Thyroid gland (tissue), 4 donors: ENCODE results near the gene CLEC19A. TPM values are rescaled to one million over a fixed set of nuclear protein-coding genes. Genes with fewer than 3 reads are reported as not detected.

ENCODE experiments used
- DNase-seq, 2 donors: peaks; one replicate each; pipeline ENCODE4 v3.0.0-alpha.2; 2019
- H3K27ac ChIP-seq, 3 donors: fragments of 200-600 bp; sonication (generic); 1 replicate in 2 of 3; 2 replicates in 1 of 3; pipeline ENCODE4 v1.5.1; 2016 to 2019; ENCODE audit warnings: mild to moderate bottlenecking in 1 of 3, moderate library complexity in 1 of 3
- H3K27me3 ChIP-seq: fragments of 200-600 bp; sonication (generic); one replicate; pipeline ENCODE4 v1.5.1; 2019
- H3K36me3 ChIP-seq, 2 donors: fragments of 200-600 bp; sonication (generic); one replicate each; pipeline ENCODE4 v1.5.1; 2016 to 2019
- H3K4me1 ChIP-seq, 2 donors: fragments of 200-600 bp; sonication (generic); one replicate each; pipeline ENCODE4 v1.5.1; 2017 to 2019
- H3K4me3 ChIP-seq, 3 donors: fragments of 200-600 bp; sonication (generic); replicated peaks in 1 of 3; 1 replicate in 2 of 3; 2 replicates in 1 of 3; pipeline ENCODE4 v1.5.1; 2016; ENCODE audit warnings: mild to moderate bottlenecking in 1 of 3
- H3K9me3 ChIP-seq: fragments of 200-600 bp; sonication (generic); one replicate; pipeline ENCODE4 v1.5.1; 2017
- CTCF ChIP-seq, 6 experiments: fragments of 200-600 bp in 3 of 6; fragments of 450-650 bp in 3 of 6; sonication (generic) in 3 of 6; IDR thresholded peaks; one replicate each; pipeline ENCODE4 v1.5.1; 2016 to 2019; ENCODE audit warnings: antibody characterized with exemption in 6 of 6, mild to moderate bottlenecking in 2 of 6, inconsistent platforms in 1 of 6, moderate library complexity in 1 of 6
- POLR2A ChIP-seq, 2 donors: fragments of 450-650 bp; IDR thresholded peaks; one replicate each; pipeline ENCODE4 v1.6.1; 2017; ENCODE audit warnings: antibody characterized with exemption in 2 of 2, mild to moderate bottlenecking in 2 of 2, moderate library complexity in 1 of 2
- WGBS, 2 donors: methylation state at CpG; one replicate each; pipeline ENCODE4 v1.1.5; 2017; 5-methylcytosine and 5-hydroxymethylcytosine counted together
- intact Hi-C: fragments of 100-400 bp; cut with DNase I; formaldehyde crosslinking; loops from one replicate; pipeline ENCODE4 v1.15.1; 2023
- total RNA-seq, 4 donors: library from RNA; depleted of rRNA; stranded (reverse); fragments of >200 nt; gene quantifications; one replicate each; pipeline ENCODE4 v1.2.3, GENCODE V29; 2016

The CLEC19A gene
- total RNA-seq, 4 donors from 2014 or later = not detected

- H3K36me3 ChIP-seq = no peaks in the 10 kb centered on the region
- DNase-seq = no peak
- H3K27me3 ChIP-seq = no peaks in the 10 kb centered on the region
- no peaks in the 10 kb centered on the region for H3K9me3 ChIP-seq
- TF ChIP-seq CTCF (IDR thresholded peaks at IDR 0.05) (no peak), POLR2A (IDR thresholded peaks at IDR 0.05) (no peak)
- no peak overlapping the region for H3K4me3 ChIP-seq
- WGBS, 2 donors = 93 to 95% methylated on average over 4 to 7 of the region's 7 CpGs
- intact Hi-C loops = no loop called here
- no peak overlapping the region for H3K27ac ChIP-seq
- peaks cover 0 to 9% of the 10 kb centered on the region in 2 donors for H3K4me1 ChIP-seq
These were observed 45.0 kb upstream of the CLEC19A start for GRCh38 chr16:19240494-19240893.

- TF ChIP-seq CTCF (IDR thresholded peaks at IDR 0.05) (no peak), POLR2A (IDR thresholded peaks at IDR 0.05) (no peak)
- Histone ChIP-seq H3K27me3 (no peaks in the 10 kb centered on the region), H3K27ac (no peak overlapping the region), H3K4me1 (peaks cover 0 to 9% of the 10 kb centered on the region in 2 donors), H3K36me3 (no peaks in the 10 kb centered on the region), H3K4me3 (no peak overlapping the region), H3K9me3 (no peaks in the 10 kb centered on the region)
- WGBS, 2 donors = 53 to 72% methylated on average over 3 to 5 of the region's 11 CpGs
- intact Hi-C loops = no loop called here
- DNase-seq = no peak
These were observed 44.0 kb upstream of the CLEC19A start for GRCh38 chr16:19241512-19241911.

- Histone ChIP-seq H3K27ac (no peak overlapping the region), H3K27me3 (no peaks in the 10 kb centered on the region), H3K36me3 (no peaks in the 10 kb centered on the region), H3K4me3 (no peak overlapping the region), H3K4me1 (peaks cover 0 to 9% of the 10 kb centered on the region in 2 donors), H3K9me3 (no peaks in the 10 kb centered on the region)
- intact Hi-C loops = no loop called here
- 58% methylated on average over 1 of the region's 1 CpG for WGBS, 2 donors
- no peak for TF ChIP-seq POLR2A (IDR thresholded peaks at IDR 0.05)
- no peak for TF ChIP-seq CTCF (IDR thresholded peaks at IDR 0.05)
- DNase-seq = no peak
These were observed 43.3 kb upstream of the CLEC19A start for GRCh38 chr16:19242186-19242585.

- intact Hi-C loops = no loop called here
- Histone ChIP-seq H3K36me3 (no peaks in the 10 kb centered on the region), H3K4me3 (no peak overlapping the region), H3K4me1 (peaks cover 0 to 7% of the 10 kb centered on the region in 2 donors), H3K9me3 (no peaks in the 10 kb centered on the region), H3K27ac (no peak overlapping the region), H3K27me3 (no peaks in the 10 kb centered on the region)
- no peak for TF ChIP-seq CTCF (IDR thresholded peaks at IDR 0.05)
- no peak for TF ChIP-seq POLR2A (IDR thresholded peaks at IDR 0.05)
- DNase-seq = no peak
- WGBS, 2 donors = 85 to 97% methylated on average over 2 to 3 of the region's 3 CpGs
These were observed 42.5 kb upstream of the CLEC19A start for GRCh38 chr16:19242987-19243575.

- Histone ChIP-seq H3K4me3 (no peak overlapping the region), H3K4me1 (no peaks in the 10 kb centered on the region), H3K27ac (no peak overlapping the region), H3K27me3 (no peaks in the 10 kb centered on the region), H3K9me3 (no peaks in the 10 kb centered on the region), H3K36me3 (no peaks in the 10 kb centered on the region)
- no peak for DNase-seq
- intact Hi-C loops = no loop called here
- TF ChIP-seq CTCF (IDR thresholded peaks at IDR 0.05) = no peak
- no peak for TF ChIP-seq POLR2A (IDR thresholded peaks at IDR 0.05)
- WGBS, 2 donors = 78 to 90% methylated on average over 8 of the region's 8 CpGs
These were observed 40.1 kb upstream of the CLEC19A start for GRCh38 chr16:19245326-19245925.
